ENCODE measurements around the gene F11. TPM values are rescaled to one million over a fixed set of nuclear protein-coding genes. Genes with fewer than 3 reads are reported as not detected.
"Not testable (repeated sequence)": the region's sequence is repeated elsewhere in the genome, so short reads cannot be mapped to it uniquely, and the experiment has no call there.

The F11 gene
- total RNA-seq, 2 experiments from 2014 or later, result not detected

GRCh38 chr4:186264660-186265059, 1.3 kb upstream of the F11 start:
- no peaks in the 10 kb centered on the region for H3K36me3 ChIP-seq (ENCODE audit: insufficient read depth, low read length)
- peaks cover 38% of the 10 kb centered on the region for H3K27me3 Mint-ChIP-seq
- no peak overlapping the region for H3K27ac Mint-ChIP-seq
- no peaks in the 10 kb centered on the region for H3K4me1 ChIP-seq (ENCODE audit: insufficient read depth, low read length)
- H3K36me3 Mint-ChIP-seq (ENCODE audit: low read depth), result no peaks in the 10 kb centered on the region
- ChIA-PET POLR2A (no interaction called here), CTCF (no interaction called here)
- no peak for TF ChIP-seq CTCF (IDR thresholded peaks at IDR 0.05)
- no peak for ATAC-seq (ENCODE audit: poor library complexity)
- DNase-seq, result no peak
- no peaks in the 10 kb centered on the region for H3K9me3 Mint-ChIP-seq
- H3K9me3 ChIP-seq (ENCODE audit: control insufficient read depth in 1 of 2, insufficient read depth in 1 of 2, low read length in 2 of 2), result no peaks in the 10 kb centered on the region
- intact Hi-C loops (cut with DNase I, micrococcal nuclease), result no loop called here
- H3K27ac ChIP-seq (ENCODE audit: low read depth in 1 of 2, low read length in 2 of 2), result no peak overlapping the region
- peaks cover 4 to 8% of the 10 kb centered on the region in 2 experiments for H3K27me3 ChIP-seq (ENCODE audit: control insufficient read depth in 1 of 2, insufficient read depth in 2 of 2, low read length in 2 of 2)
- no peak overlapping the region for H3K4me3 ChIP-seq (ENCODE audit: low read length)
- no peaks in the 10 kb centered on the region for H3K4me1 Mint-ChIP-seq (ENCODE audit: low read depth)
- H3K4me3 Mint-ChIP-seq, result no peak overlapping the region

- H3K36me3 ChIP-seq (ENCODE audit: insufficient read depth, low read length); H3K4me1 Mint-ChIP-seq (ENCODE audit: low read depth); H3K9me3 ChIP-seq (ENCODE audit: control insufficient read depth in 1 of 2, insufficient read depth in 1 of 2, low read length in 2 of 2); POLR2A ChIA-PET; H3K4me1 ChIP-seq (ENCODE audit: insufficient read depth, low read length); H3K4me3 ChIP-seq (ENCODE audit: low read length); H3K36me3 Mint-ChIP-seq (ENCODE audit: low read depth); DNase-seq; H3K4me3 Mint-ChIP-seq; H3K9me3 Mint-ChIP-seq; H3K27ac ChIP-seq (ENCODE audit: low read depth in 1 of 2, low read length in 2 of 2); CTCF ChIA-PET; H3K27ac Mint-ChIP-seq; intact Hi-C loops (cut with DNase I, micrococcal nuclease); H3K27me3 ChIP-seq (ENCODE audit: control insufficient read depth in 1 of 2, insufficient read depth in 2 of 2, low read length in 2 of 2); ATAC-seq (ENCODE audit: poor library complexity): not testable (repeated sequence)
- H3K27me3 Mint-ChIP-seq, result peaks cover 41% of the 10 kb centered on the region
Measured at GRCh38 chr4:186265250-186265649, 739 bp upstream of the F11 start.

GRCh38 chr4:186266729-186267456, 904 bp downstream of the F11 start:
- DNase-seq (no peak), ATAC-seq (ENCODE audit: poor library complexity) (no peak)
- TF ChIP-seq CTCF (IDR thresholded peaks at IDR 0.05), result no peak
- Mint-ChIP-seq H3K36me3 (ENCODE audit: low read depth) (no peaks in the 10 kb centered on the region), H3K27ac (no peak overlapping the region), H3K27me3 (peaks cover 48% of the 10 kb centered on the region), H3K4me1 (ENCODE audit: low read depth) (no peaks in the 10 kb centered on the region), H3K4me3 (no peak overlapping the region), H3K9me3 (no peaks in the 10 kb centered on the region)
- ChIA-PET CTCF (no interaction called here), POLR2A (no interaction called here)
- intact Hi-C loops (cut with DNase I, micrococcal nuclease), result no loop called here
- Histone ChIP-seq H3K4me3 (ENCODE audit: low read length) (no peak overlapping the region), H3K4me1 (ENCODE audit: insufficient read depth, low read length) (no peaks in the 10 kb centered on the region), H3K27ac (ENCODE audit: low read depth in 1 of 2, low read length in 2 of 2) (no peak overlapping the region), H3K36me3 (ENCODE audit: insufficient read depth, low read length) (no peaks in the 10 kb centered on the region), H3K9me3 (ENCODE audit: control insufficient read depth in 1 of 2, insufficient read depth in 1 of 2, low read length in 2 of 2) (no peaks in the 10 kb centered on the region), H3K27me3 (ENCODE audit: control insufficient read depth in 1 of 2, insufficient read depth in 2 of 2, low read length in 2 of 2) (peaks cover 7 to 8% of the 10 kb centered on the region in 2 experiments)
